K562 (cell line): ENCODE results near the gene MYL4. TPM values are rescaled to one million over a fixed set of nuclear protein-coding genes. Genes with fewer than 3 reads are reported as not detected.

ENCODE experiments used
- BCOR ChIP-seq: fragments of 450-650 bp; IDR thresholded peaks from 2 replicates; pipeline ENCODE4 v1.6.1; 2016
- CBFA2T3 ChIP-seq: fragments of 450-650 bp; IDR thresholded peaks from 2 replicates; pipeline ENCODE4 v1.6.1; 2017
- CHD1 ChIP-seq: fragments of 200-600 bp; sonication (generic); IDR thresholded peaks from one replicate; pipeline ENCODE4 v1.6.1; 2012; ENCODE audit warnings: mild to moderate bottlenecking, moderate library complexity, low read length, inconsistent platforms
- DACH1 ChIP-seq: fragments of 450-650 bp; IDR thresholded peaks from 2 replicates; pipeline ENCODE4 v1.6.1; 2018; ENCODE audit not compliant: partially characterized antibody
- DMBX1 ChIP-seq: fragments of 250-450 bp; sonication (Bioruptor Pico); IDR thresholded peaks from 2 replicates; pipeline ENCODE4 v1.8.0; 2022; ENCODE audit warnings: inconsistent platforms, mild to moderate bottlenecking, moderate library complexity, borderline replicate concordance
- ELF4 ChIP-seq: fragments of 450-650 bp; formaldehyde crosslinking; IDR thresholded peaks from 2 replicates; pipeline ENCODE4 v1.4.0; 2022; ENCODE audit warnings: missing genetic modification characterization
- JUND ChIP-seq, 2 experiments: IDR thresholded peaks; 2 replicates in 1 of 2; 3 replicates in 1 of 2; pipeline ENCODE4 v1.6.1; 2011; ENCODE audit warnings: borderline replicate concordance in 2 of 2, low read depth in 2 of 2, low read length in 2 of 2, improper control_type of control experiment in 1 of 2, missing biosample characterization in 1 of 2, missing genetic modification characterization in 1 of 2, missing genetic modification reagents in 1 of 2
- KLF16 ChIP-seq: IDR thresholded peaks from 2 replicates; pipeline ENCODE4 v1.6.1; 2016; ENCODE audit warnings: antibody characterized with exemption
- LCOR ChIP-seq: sonication (generic); formaldehyde crosslinking; IDR thresholded peaks from 2 replicates; pipeline ENCODE4 v1.8.0; 2022; ENCODE audit warnings: mild to moderate bottlenecking, missing genetic modification reagents
- PRDM10 ChIP-seq: fragments of 450-650 bp; IDR thresholded peaks from 2 replicates; pipeline ENCODE4 v1.6.1; 2018; ENCODE audit not compliant: partially characterized antibody
- SMAD4 ChIP-seq: fragments of 250-450 bp; sonication (Bioruptor Pico); conservative IDR thresholded peaks from 2 replicates; pipeline ENCODE4 v1.8.0; 2021; ENCODE audit warnings: inconsistent platforms, mild to moderate bottlenecking, moderate library complexity
- TCF3 ChIP-seq: sonication (generic); formaldehyde crosslinking; IDR thresholded peaks from 2 replicates; pipeline ENCODE4 v1.4.0; 2020; ENCODE audit warnings: mild to moderate bottlenecking, missing genetic modification reagents
- THAP12 ChIP-seq: fragments of 250-450 bp; sonication (Bioruptor Pico); IDR thresholded peaks from 2 replicates; pipeline ENCODE4 v1.9.0; 2021; ENCODE audit warnings: mild to moderate bottlenecking, inconsistent platforms
- YBX1 ChIP-seq: fragments of 450-650 bp; IDR thresholded peaks from 2 replicates; pipeline ENCODE4 v1.7.1; 2016; ENCODE audit warnings: mild to moderate bottlenecking
- ZBTB17 ChIP-seq: fragments of 450-650 bp; formaldehyde crosslinking; IDR thresholded peaks from 2 replicates; pipeline ENCODE4 v1.4.0; 2020; ENCODE audit warnings: mild to moderate bottlenecking
- ZNF140 ChIP-seq: fragments of 250-450 bp; sonication (Bioruptor Pico); IDR thresholded peaks from 2 replicates; pipeline ENCODE4 v1.8.0; 2021; ENCODE audit warnings: moderate library complexity, mild to moderate bottlenecking, inconsistent platforms
- ZNF277 ChIP-seq: fragments of 250-450 bp; sonication (Bioruptor Pico); IDR thresholded peaks from 2 replicates; pipeline ENCODE4 v1.8.0; 2022; ENCODE audit warnings: inconsistent platforms, mild to moderate bottlenecking, moderate library complexity, borderline replicate concordance
- polyA plus RNA-seq, 8 experiments: library from polyadenylated mRNA; depleted of rRNA in 4 of 8; stranded (reverse) in 5 of 8; unstranded in 3 of 8; fragments of >200 nt; fragmentation: Nextera tagmentation in 2 of 8; fragmentation: Illumina TruSeq in 1 of 8; extraction: Ambion mirVana in 2 of 8; extraction: Trizol in 1 of 8; gene quantifications; 2 replicates each; pipeline versions ENCODE4 v1.2.1 to v1.2.3, GENCODE V29; 2011 to 2014; ENCODE audit warnings: inconsistent platforms in 1 of 8, missing spikeins in 1 of 8
- total RNA-seq, 7 experiments: library from RNA; depleted of rRNA in 6 of 7; stranded (reverse); fragments of >200 nt in 6 of 7; fragmentation: Illumina TruSeq in 2 of 7; extraction: Trizol in 2 of 7; gene quantifications; 2 replicates each; pipeline versions ENCODE4 v1.2.1 to v1.2.3, GENCODE V29; 2011 to 2021; ENCODE audit warnings: low replicate concordance in 1 of 7

MYL4 gene
- total and polyA plus RNA-seq, 9 of the 15 experiments (the other 6 are each of a cell fraction or from before 2014, with no cell fraction given): 117 to 423 (median 221) TPM

- TF ChIP-seq PRDM10: no peak
- TF ChIP-seq TCF3 (CRISPR knock-in tag): peak; percentile 5; the same call in 1 of the 2 replicates
- no peak for TF ChIP-seq CHD1
- 0 out of 2 replicates have a peak, but pooled peaks have one; percentile 8 for TF ChIP-seq JUND (IDR thresholded peaks at IDR 0.05; ENCODE audit: borderline replicate concordance, low read depth, low read length)
- 0 out of 3 replicates have a peak, but pooled peaks have one; percentile 31 for TF ChIP-seq JUND (tag; IDR thresholded peaks at IDR 0.05; ENCODE audit: borderline replicate concordance, low read depth, low read length)
- peak; percentile 27 for TF ChIP-seq SMAD4 (CRISPR knock-in tag)
- TF ChIP-seq ELF4: 0 out of 2 replicates have a peak, but pooled peaks have one; percentile 44
- TF ChIP-seq THAP12: no peak
- TF ChIP-seq CBFA2T3: no peak
- no peak for TF ChIP-seq KLF16
- TF ChIP-seq DMBX1: peak; percentile 16; the same call in 1 of the 2 replicates
- TF ChIP-seq DACH1: no peak
- no peak for TF ChIP-seq YBX1
- no peak for TF ChIP-seq ZNF277 (CRISPR knock-in tag)
- TF ChIP-seq ZNF140: 0 out of 2 replicates have a peak, but pooled peaks have one; percentile 19
- TF ChIP-seq ZBTB17: 0 out of 2 replicates have a peak, but pooled peaks have one; percentile 64
- TF ChIP-seq LCOR (CRISPR knock-in tag): peak; percentile 31; the same call in 1 of the 2 replicates
- TF ChIP-seq BCOR: 0 out of 2 replicates have a peak, but pooled peaks have one; percentile 31
These were observed 4.3 kb upstream of the MYL4 start (continued) for GRCh38 chr17:47204722-47205418.
